Central memory CD8-positive, alpha-beta T cell (primary cell): ENCODE data around the gene CBR3.
A peak's percentile ranks its signal among the peaks of the same experiment; 100 is the strongest.

ENCODE experiments used
- ATAC-seq: fragments of 150-1000 bp; cut with Tn5 transposase; replicated peaks from 2 replicates; pipeline ENCODE4 v1.10.0; 2022; ENCODE audit warnings: mild to moderate bottlenecking, moderate FRiP score, moderate number of reproducible peaks; ENCODE audit not compliant: poor library complexity, severe bottlenecking; ENCODE audit errors: extremely low read depth
- DNase-seq, 2 donors: peaks; one replicate each; pipeline ENCODE4 v3.0.0; 2021; ENCODE audit warnings: low spot score in 2 of 2
- H3K27ac Mint-ChIP-seq: one replicate; pipeline ENCODE4 v1.8.0; 2022; ENCODE audit warnings: low read depth, mild to moderate bottlenecking, moderate library complexity, mixed read lengths
- H3K27me3 Mint-ChIP-seq: one replicate; pipeline ENCODE4 v1.8.0; 2022; ENCODE audit warnings: mixed read lengths
- H3K36me3 Mint-ChIP-seq: one replicate; pipeline ENCODE4 v1.8.0; 2022; ENCODE audit warnings: mild to moderate bottlenecking, moderate library complexity, mixed read lengths; ENCODE audit not compliant: insufficient read depth
- H3K4me1 Mint-ChIP-seq: one replicate; pipeline ENCODE4 v1.8.0; 2022; ENCODE audit warnings: mixed read lengths
- H3K4me3 Mint-ChIP-seq: one replicate; pipeline ENCODE4 v1.8.0; 2022; ENCODE audit warnings: mild to moderate bottlenecking, moderate library complexity, mixed read lengths
- H3K9me3 Mint-ChIP-seq: one replicate; pipeline ENCODE4 v1.8.0; 2022; ENCODE audit warnings: mixed read lengths

The CBR3 gene

DNA sequence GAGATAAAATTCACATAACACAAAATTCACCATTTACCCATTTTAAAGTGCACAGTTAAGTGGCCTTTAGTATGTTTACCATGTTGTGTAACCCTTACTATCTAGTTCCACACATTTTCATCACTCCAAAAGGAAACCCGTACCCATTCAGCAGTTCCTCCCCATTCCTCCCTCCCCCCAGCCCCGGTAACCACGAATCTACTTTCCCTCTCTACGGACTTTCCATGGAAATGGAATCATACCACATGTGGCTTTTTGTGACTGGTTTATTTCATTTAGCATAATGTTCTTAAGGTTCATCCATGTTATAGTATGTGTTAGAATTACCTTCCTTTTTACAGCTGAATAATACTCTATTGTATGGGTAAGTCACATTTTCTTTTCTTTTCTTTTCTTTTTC, 32.7 kb downstream of the CBR3 start:
- Mint-ChIP-seq H3K36me3 (peaks cover 22% of the 10 kb centered on the region), H3K9me3 (no peaks in the 10 kb centered on the region), H3K27me3 (no peaks in the 10 kb centered on the region), H3K4me1 (peaks cover 6% of the 10 kb centered on the region), H3K4me3 (no peak overlapping the region), H3K27ac (no peak overlapping the region)
- DNase-seq (no peak), ATAC-seq (no peak)

DNA sequence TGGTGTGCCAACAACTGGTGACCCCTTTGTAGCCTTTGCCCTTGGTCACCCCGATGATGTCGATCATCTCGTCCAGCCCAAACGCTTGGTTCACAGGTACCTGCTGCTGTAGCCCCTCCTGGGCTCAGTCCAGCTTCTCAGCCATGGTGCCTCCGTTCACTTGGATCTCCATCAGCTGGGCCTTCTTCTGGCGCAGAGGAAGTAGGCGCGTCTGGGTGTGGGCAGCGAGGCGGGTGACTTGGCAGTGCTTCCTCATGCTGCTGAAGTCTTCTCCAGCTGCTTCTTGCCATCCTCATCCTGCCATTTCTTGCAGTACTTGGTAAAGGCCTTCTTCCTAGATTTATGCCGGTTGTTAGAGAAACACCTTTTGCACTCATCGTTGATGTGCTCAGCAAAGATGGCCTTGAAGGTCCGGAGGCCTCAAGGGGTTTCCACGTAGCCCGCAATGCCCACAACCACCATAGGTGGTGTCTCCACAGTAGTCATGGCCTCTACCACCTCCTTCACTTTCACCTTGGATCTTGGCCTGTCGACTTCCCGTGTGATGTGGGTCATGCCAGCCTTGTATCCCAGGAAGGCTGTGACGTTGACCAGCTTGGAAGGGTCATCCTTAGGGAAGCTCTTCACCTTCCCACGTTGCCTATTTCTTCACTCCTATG, 34.7 kb downstream of the CBR3 start:
- Mint-ChIP-seq H3K9me3 (no peaks in the 10 kb centered on the region), H3K36me3 (peaks cover 24% of the 10 kb centered on the region), H3K4me1 (peaks cover 11% of the 10 kb centered on the region), H3K27ac (no peak overlapping the region), H3K27me3 (no peaks in the 10 kb centered on the region), H3K4me3 (no peak overlapping the region)
- DNase-seq (no peak), ATAC-seq (no peak)

DNA sequence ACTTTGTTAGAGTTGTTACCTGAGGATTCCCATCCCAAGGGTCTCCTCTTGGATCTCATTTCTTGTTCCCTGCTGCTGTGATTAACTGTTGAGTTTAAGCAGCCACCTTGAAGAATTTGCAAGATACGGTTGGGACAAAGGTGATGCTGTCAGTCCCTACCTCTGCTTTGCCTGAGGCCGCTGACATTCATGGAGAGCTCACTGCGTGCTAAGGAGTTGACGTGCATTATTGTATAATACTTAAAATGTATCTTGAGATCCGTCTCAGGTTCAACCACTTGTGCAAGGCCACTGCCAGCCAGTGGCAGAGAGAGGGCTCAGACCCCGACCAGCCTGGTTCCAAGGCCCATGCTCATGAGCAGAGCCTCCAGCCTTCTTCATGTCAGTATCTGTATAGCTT, 35.9 kb downstream of the CBR3 start:
- Mint-ChIP-seq H3K4me3 (no peak overlapping the region), H3K36me3 (peaks cover 25% of the 10 kb centered on the region), H3K27me3 (no peaks in the 10 kb centered on the region), H3K4me1 (peaks cover 16% of the 10 kb centered on the region), H3K9me3 (no peaks in the 10 kb centered on the region), H3K27ac (no peak overlapping the region)
- ATAC-seq (no peak), DNase-seq (no peak)

DNA sequence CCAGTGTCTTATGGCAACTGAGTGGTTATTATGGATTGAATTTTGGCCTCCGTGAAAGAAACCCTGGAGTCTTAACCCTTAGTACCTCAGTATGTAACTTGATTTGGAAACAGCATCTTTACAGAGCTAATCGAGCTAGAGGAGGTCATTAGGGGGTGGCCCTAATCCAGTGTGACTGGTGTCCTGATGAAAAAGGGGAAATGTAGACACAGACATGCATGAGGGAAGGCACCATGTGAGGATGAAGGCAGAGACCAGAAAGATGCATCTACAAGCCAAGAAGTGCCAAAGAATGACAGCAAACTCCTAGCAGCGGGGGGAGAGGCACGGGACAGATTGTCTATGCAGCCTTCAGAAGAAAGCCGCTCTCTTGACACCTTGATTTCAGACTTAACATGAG, 36.5 kb downstream of the CBR3 start:
- H3K4me1 Mint-ChIP-seq: peaks cover 21% of the 10 kb centered on the region
- no peaks in the 10 kb centered on the region for H3K27me3 Mint-ChIP-seq
- peaks cover 22% of the 10 kb centered on the region for H3K36me3 Mint-ChIP-seq
- no peaks in the 10 kb centered on the region for H3K9me3 Mint-ChIP-seq
- H3K4me3 Mint-ChIP-seq: no peak overlapping the region
- H3K27ac Mint-ChIP-seq: no peak overlapping the region
- DNase-seq: no peak
- ATAC-seq: no peak

DNA sequence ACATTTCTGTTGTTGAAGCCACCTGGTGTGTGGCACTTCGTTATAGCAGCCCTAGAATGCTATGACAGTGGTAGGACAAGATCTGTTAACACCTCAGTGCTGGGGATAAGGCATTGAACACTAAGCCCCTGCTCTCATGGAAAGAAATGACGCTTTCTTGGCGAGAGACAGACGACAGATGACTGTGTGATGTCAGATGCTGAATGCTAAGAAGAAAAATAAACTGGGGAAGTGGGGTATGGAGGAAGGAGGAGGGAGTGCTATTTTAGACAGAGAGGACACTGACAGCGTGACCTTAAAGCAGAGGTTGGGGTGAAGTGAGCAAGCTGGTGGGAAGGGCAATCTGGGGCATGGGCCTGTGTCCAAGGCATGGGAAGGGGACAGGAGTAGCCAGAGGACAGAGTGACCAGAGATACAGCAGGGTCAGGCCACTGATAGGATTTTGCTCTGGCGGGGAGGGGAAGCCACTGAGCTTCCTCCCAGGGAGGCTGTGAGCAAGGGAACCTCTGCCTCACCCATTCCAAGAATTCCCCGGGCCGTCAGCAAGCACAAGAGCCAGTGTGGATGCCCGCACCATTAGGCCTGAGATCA, 37.0 kb downstream of the CBR3 start:
- DNase-seq (no peak), ATAC-seq (no peak)
- Mint-ChIP-seq H3K36me3 (peaks cover 22% of the 10 kb centered on the region), H3K27ac (no peak overlapping the region), H3K4me1 (peaks cover 21% of the 10 kb centered on the region), H3K4me3 (no peak overlapping the region), H3K9me3 (no peaks in the 10 kb centered on the region), H3K27me3 (no peaks in the 10 kb centered on the region)

DNA sequence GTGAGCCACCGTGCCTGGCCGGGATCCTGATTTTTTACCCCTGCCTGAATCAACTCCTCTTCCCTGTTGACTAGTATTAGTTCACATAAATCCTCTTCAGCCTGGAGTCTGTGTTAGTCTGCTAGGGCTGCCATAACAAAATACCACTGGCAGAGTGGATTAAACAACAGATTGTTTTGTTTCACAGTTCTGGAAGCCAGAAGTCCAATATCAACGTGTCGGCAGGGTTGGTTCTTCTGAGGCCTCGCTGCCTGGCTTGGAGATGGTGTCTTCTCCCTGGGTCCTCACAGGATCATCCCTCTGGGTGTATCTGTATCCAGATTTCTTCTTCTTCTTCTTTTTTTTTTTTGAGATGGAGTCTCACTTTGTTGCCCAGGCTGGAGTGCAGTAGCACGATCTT, 39.9 kb downstream of the CBR3 start:
- no peak for DNase-seq
- H3K4me3 Mint-ChIP-seq: no peak overlapping the region
- H3K9me3 Mint-ChIP-seq: no peaks in the 10 kb centered on the region
- peaks cover 9% of the 10 kb centered on the region for H3K36me3 Mint-ChIP-seq
- peak overlapping the region; percentile 72 for H3K27ac Mint-ChIP-seq
- no peak for ATAC-seq
- no peaks in the 10 kb centered on the region for H3K27me3 Mint-ChIP-seq
- peaks cover 26% of the 10 kb centered on the region for H3K4me1 Mint-ChIP-seq

DNA sequence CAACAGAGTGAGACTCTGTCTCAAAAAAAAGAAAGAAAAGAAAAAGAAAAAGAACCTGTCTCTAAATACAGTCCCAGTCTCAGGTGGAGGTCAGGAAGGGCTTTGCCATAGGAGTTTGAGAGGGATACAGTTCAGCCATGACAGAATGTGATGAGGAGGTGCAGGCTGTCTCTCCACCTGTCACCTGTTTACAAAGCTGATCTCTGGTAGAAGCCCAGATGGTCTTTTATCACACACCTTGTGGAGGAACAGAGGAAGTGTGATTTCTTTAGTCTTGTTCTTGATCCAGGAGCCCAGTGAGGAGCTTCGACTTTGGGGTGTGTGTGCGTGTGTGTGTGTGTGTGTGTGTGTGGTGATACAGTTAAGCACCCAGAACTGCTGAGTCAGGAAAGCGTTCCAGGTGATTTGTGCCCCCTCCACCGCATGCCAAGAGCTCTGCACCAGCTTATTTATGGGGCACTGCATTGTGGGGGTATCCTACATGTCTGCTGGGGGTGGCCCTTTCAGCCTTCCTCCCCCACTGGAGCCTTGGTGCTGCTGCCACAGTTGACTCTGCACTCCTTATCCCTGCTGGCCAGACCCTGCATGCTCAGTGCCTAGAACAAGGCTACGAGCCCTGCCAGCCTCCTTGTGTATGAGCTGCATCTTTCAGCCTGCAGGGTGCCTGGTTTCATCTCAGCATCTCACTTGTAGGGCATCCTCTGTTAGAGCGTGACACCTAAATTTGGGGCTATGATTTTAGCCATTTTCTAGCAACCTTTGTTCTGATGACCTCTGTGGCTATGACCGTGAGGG, 41.1 kb downstream of the CBR3 start:
- Mint-ChIP-seq H3K4me1 (peaks cover 26% of the 10 kb centered on the region), H3K36me3 (peaks cover 9% of the 10 kb centered on the region), H3K27ac (peak overlapping the region; percentile 72), H3K27me3 (no peaks in the 10 kb centered on the region), H3K4me3 (no peak overlapping the region), H3K9me3 (no peaks in the 10 kb centered on the region)
- DNase-seq: no peak
- no peak for ATAC-seq

DNA sequence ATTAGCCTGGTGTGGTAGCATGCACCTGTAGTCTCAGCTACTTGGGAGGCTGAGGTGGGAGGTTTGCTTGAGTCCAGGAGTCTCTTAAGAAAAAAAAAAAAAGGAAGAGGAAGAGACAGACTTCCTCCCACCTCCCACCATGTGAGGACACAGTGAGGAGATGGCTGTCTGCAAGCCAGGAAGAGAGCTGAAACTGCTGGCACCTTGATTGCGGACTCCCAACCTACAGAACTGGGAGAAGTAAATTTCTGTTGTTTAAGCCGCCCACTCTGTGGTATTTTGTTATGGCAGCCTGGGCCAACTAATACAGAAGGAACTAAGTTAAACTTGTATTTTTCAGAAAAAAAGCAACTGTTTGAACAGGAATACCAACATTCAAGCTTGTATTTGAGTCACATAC, 43.5 kb downstream of the CBR3 start:
- H3K36me3 Mint-ChIP-seq: peaks cover 4% of the 10 kb centered on the region
- DNase-seq: no peak
- H3K9me3 Mint-ChIP-seq: no peaks in the 10 kb centered on the region
- no peaks in the 10 kb centered on the region for H3K27me3 Mint-ChIP-seq
- no peak overlapping the region for H3K27ac Mint-ChIP-seq
- H3K4me3 Mint-ChIP-seq: no peak overlapping the region
- ATAC-seq: no peak
- H3K4me1 Mint-ChIP-seq: peaks cover 19% of the 10 kb centered on the region

DNA sequence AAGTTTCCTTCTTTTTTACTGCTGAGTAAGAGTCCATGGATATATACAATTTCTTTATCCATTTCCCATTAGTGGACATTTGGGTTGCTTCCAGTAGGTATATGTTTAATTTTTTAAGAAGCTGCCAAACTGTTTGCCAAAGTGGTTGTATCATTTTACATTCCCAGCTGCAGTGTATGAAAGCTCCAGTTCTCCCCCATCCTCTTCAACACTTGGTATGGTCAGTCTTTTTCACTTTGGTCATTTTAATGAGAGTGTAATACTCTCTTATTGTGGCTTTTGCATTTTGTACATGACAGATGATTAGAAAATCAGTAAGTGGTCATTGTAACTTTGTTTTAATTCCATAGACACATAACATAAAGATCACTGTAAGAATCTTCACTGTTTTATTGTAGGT, 44.3 kb downstream of the CBR3 start:
- no peaks in the 10 kb centered on the region for H3K27me3 Mint-ChIP-seq
- H3K27ac Mint-ChIP-seq: no peak overlapping the region
- no peak overlapping the region for H3K4me3 Mint-ChIP-seq
- peaks cover 3% of the 10 kb centered on the region for H3K36me3 Mint-ChIP-seq
- H3K9me3 Mint-ChIP-seq: no peaks in the 10 kb centered on the region
- DNase-seq (no peak), ATAC-seq (no peak)
- peaks cover 15% of the 10 kb centered on the region for H3K4me1 Mint-ChIP-seq

DNA sequence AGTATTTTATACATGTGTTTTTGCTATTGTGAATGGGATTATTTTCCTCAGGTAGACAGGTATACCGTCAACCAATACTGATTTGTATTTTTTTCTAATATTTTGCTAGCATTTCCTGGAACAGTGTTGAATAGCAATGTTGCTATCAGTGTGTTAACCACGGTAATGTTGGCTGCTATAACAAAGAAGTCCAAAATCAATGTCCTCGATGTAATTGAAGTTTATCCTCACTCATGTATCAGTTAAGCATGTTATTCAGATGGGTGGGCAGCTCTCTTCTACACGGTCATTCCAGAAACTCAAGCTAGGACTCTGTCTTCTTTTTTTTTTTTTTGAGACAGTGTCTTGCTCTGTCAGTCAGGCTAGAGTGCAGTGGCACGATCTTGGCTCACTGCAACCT, 46.1 kb downstream of the CBR3 start:
- H3K27ac Mint-ChIP-seq: no peak overlapping the region
- H3K9me3 Mint-ChIP-seq: no peaks in the 10 kb centered on the region
- peaks cover 8% of the 10 kb centered on the region for H3K4me1 Mint-ChIP-seq
- no peaks in the 10 kb centered on the region for H3K36me3 Mint-ChIP-seq
- ATAC-seq (no peak), DNase-seq (no peak)
- no peak overlapping the region for H3K4me3 Mint-ChIP-seq
- no peaks in the 10 kb centered on the region for H3K27me3 Mint-ChIP-seq

DNA sequence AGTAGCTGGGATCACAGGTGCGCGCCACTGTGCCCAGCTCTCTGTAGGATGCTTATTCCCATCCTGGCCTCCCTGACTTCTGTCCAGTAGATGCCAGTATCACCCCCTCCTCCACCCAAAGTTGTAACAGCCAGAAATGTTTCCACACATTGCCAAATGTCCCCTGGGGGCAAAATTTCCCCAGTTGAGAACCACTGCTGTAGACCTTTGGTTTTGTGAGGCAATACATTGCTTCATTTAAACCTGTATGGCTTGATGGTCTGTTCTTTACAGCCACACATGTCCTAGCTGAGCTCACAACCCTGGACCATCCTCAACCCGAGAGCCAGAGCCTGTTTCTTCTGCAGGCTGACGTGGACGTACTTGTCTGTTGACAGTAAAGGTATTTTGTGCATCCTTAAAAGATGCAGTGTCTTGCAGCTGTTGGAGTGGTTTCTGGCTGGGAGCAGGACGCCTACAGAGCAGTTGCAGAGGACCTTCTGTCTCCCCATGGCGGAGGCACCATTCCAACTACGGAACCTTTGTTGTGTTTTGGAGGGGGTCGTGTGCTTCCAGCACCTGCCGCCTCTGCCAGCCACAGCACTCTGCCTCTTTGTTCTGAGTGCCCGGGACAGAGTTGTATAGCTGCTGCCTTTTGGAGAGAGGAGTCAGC, 48.4 kb downstream of the CBR3 start:
- Mint-ChIP-seq H3K4me3 (no peak overlapping the region), H3K27ac (no peak overlapping the region), H3K27me3 (no peaks in the 10 kb centered on the region), H3K4me1 (peaks cover 5% of the 10 kb centered on the region), H3K9me3 (no peaks in the 10 kb centered on the region), H3K36me3 (no peaks in the 10 kb centered on the region)
- ATAC-seq (no peak), DNase-seq (no peak)

DNA sequence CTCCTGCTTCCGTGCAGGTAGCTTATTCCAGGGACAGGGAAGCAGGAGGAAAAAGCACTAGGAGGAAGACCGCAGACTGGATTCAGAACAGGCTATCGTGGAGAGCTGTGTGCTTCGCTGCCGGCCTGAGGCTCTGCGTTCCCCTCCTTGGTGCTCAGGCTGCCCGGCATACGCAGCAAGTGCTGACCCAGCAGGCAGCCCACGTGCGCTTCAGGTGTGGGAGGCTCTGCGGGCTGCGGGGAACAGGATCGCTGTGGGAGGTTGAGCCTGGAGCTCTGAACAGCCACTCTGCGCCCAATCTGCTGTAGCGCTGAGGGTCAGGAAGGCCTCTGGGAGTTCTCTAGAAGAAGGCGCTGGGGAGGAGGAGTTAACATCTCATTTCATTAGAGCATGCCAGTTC, 49.7 kb downstream of the CBR3 start:
- no peaks in the 10 kb centered on the region for H3K9me3 Mint-ChIP-seq
- H3K4me3 Mint-ChIP-seq: no peak overlapping the region
- ATAC-seq (no peak), DNase-seq (no peak)
- H3K27me3 Mint-ChIP-seq: no peaks in the 10 kb centered on the region
- H3K4me1 Mint-ChIP-seq: no peaks in the 10 kb centered on the region
- H3K36me3 Mint-ChIP-seq: no peaks in the 10 kb centered on the region
- H3K27ac Mint-ChIP-seq: no peak overlapping the region

DNA sequence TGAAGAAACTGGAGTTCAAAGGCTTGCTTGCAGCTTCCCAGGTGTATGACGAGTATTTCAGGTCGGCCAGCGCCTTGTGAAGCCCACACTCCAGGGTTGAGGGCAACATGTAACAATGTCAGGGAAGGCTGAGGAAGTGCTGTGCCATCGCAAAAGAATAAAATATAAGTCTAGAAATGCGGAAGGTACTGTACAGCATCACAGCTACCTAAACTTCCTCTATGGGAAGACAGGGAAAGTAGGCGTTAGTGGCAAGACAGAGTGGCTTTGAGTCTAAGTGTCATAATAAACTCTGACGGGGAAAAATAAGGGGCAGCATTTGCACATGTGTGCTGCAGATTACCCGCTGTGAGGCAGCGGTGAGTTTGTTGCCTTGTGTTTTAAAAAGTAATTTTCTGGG, 50.6 kb downstream of the CBR3 start:
- no peaks in the 10 kb centered on the region for H3K4me1 Mint-ChIP-seq
- no peaks in the 10 kb centered on the region for H3K36me3 Mint-ChIP-seq
- DNase-seq (no peak), ATAC-seq (no peak)
- H3K4me3 Mint-ChIP-seq: no peak overlapping the region
- H3K9me3 Mint-ChIP-seq: no peaks in the 10 kb centered on the region
- no peaks in the 10 kb centered on the region for H3K27me3 Mint-ChIP-seq
- H3K27ac Mint-ChIP-seq: no peak overlapping the region
